Right cardiac atrium (tissue), 5 donors: ENCODE data around the gene IGSF21. TPM values are rescaled to one million over a fixed set of nuclear protein-coding genes. Genes with fewer than 3 reads are reported as not detected.

Experiments used
- ATAC-seq, 2 donors: fragments of 200-7000 bp; cut with Tn5 transposase; one replicate each; pipeline versions ENCODE4 v1.8.0 to v1.9.1; 2020; ENCODE audit warnings: moderate library complexity in 2 of 2, mild to moderate bottlenecking in 1 of 2
- DNase-seq, 3 donors: peaks; one replicate each; pipeline ENCODE4 v3.0.0-alpha.2; 2020
- H3K27ac ChIP-seq: one replicate; pipeline ENCODE4 v1.5.1; 2013; ENCODE audit warnings: mild to moderate bottlenecking, low read length, control low read depth, moderate library complexity
- H3K27me3 ChIP-seq: one replicate; pipeline ENCODE4 v1.6.1; 2013; ENCODE audit not compliant: control insufficient read depth, insufficient read depth
- H3K4me1 ChIP-seq: one replicate; pipeline ENCODE4 v1.6.1; 2013; ENCODE audit warnings: low read length; ENCODE audit not compliant: control insufficient read depth, insufficient read depth
- H3K4me3 ChIP-seq: one replicate; pipeline ENCODE4 v1.5.1; 2013; ENCODE audit warnings: low read length, control low read depth
- H3K9me3 ChIP-seq: one replicate; pipeline ENCODE4 v1.6.1; 2013; ENCODE audit warnings: low read length; ENCODE audit not compliant: control insufficient read depth
- WGBS: extraction: QIAGEN DNeasy Blood & Tissue Kit; methylation state at CpG from one replicate; pipeline ENCODE4 v1.1.7; 2013; 5-methylcytosine and 5-hydroxymethylcytosine counted together
- intact Hi-C, 4 donors: fragments of 100-400 bp; cut with DNase I; formaldehyde crosslinking; loops; one replicate each; pipeline versions ENCODE4 v1.11.0 to v1.14.0; 2022 to 2023
- polyA plus RNA-seq: library from polyadenylated mRNA; stranded (reverse); fragments of 200-250 nt; gene quantifications from one replicate; pipeline ENCODE4 v1.2.3, GENCODE V29; 2013
- total RNA-seq, 4 donors: library from RNA; stranded (reverse); fragmentation: NEBNext Ultra II Directional; extraction: Animal tissue kit (Norgen Biotek cat#: 25700); gene quantifications; one replicate each; pipeline ENCODE4 v1.2.1, GENCODE V29; 2021
- donor health status: healthy with polysubstance abuse.
- donor health status: DM: no; HTN: yes; CAD: no.
- donor health status: DM: no; HTN: no; CAD: no.
- donor health status: DM: no; HTN: yes; CAD: no; lungs with severe emphysema.
- donor health status: DM: yes; HTN: yes; CAD: no.

The IGSF21 gene
- total and polyA plus RNA-seq, 5 donors = 0.52 to 3.1 (median 1.7) TPM

DNA sequence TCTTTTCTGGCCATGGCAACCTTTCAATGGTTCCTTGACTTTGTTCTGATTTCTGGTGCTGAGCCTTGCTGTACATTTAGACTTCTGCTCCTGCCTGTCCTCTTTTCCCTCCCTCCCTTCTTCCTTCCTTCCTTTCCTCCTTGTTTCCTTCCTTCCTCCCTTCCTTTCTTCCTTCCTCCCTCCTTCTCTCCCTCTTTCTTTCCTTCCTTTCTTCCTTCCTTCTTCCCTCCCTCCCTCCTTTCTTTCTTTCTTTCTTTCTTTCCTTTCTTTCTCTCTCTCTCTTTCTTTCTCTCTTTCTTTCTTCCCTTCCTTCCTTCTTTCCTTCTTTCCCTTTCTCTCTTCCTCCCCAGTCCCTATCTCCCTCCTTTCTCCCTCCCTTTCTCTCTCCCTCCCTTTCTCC is 10.4 kb upstream of the IGSF21 start:
- no peak overlapping the region for H3K4me3 ChIP-seq
- no peaks in the 10 kb centered on the region for H3K9me3 ChIP-seq
- H3K27me3 ChIP-seq = no peaks in the 10 kb centered on the region
- intact Hi-C loops = loop anchor here in 1 of 4 donors (10.0 kb wide), 1 partner anchor 172 kb away; no protein-coding TSS in a partner anchor
- no peaks in the 10 kb centered on the region for H3K4me1 ChIP-seq
- DNase-seq = no peak
- no peak for ATAC-seq
- no peak overlapping the region for H3K27ac ChIP-seq

DNA sequence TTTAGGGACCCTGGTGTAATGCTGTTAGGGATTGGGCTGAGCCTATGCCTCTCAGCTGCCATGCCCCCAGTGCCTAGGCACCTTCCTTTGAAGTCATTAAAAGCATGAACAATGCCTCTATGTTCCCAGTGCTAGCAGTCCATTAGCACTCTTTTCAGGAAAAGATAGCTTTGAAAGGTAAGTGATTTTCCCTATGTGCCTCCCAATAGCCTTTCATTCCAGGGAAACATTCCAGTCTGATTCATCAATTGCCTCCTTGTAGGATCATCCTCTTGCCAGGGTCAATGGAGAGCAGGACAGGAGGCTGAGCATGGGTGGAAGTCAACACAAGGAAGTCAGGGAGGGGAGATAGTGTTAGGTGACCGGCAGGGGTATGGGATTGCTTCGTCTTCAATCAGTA is 8.6 kb upstream of the IGSF21 start:
- 52% methylated on average over 2 of the region's 2 CpGs for WGBS
- Histone ChIP-seq H3K27ac (no peak overlapping the region), H3K27me3 (no peaks in the 10 kb centered on the region), H3K9me3 (no peaks in the 10 kb centered on the region), H3K4me1 (no peaks in the 10 kb centered on the region), H3K4me3 (no peak overlapping the region)
- intact Hi-C loops = loop anchor here in 1 of 4 donors (10.0 kb wide), 1 partner anchor 174 kb away; no protein-coding TSS in a partner anchor
- ATAC-seq = no peak
- no peak for DNase-seq

DNA sequence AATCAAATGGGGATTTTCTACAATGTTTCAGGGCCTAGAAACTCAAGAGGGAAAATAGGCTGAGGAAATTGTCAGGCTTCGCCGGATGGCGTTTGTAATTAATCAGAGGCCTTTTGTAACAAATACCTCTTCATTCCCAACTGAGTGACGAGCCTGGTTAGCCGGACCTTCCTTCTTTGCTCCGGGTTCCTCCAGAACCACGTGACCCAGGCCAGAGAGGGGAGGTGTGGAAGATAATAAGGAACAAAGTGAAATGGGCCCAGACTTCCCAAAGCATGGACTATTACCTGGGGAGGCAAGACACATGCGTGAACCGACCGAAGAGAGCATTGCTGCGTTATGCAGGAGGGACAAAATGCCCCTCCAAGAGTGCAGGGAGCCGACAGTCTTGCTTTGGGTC is 7.5 kb upstream of the IGSF21 start:
- Histone ChIP-seq H3K4me1 (no peaks in the 10 kb centered on the region), H3K27ac (no peak overlapping the region), H3K9me3 (no peaks in the 10 kb centered on the region), H3K4me3 (no peak overlapping the region), H3K27me3 (no peaks in the 10 kb centered on the region)
- no peak for DNase-seq
- 77% methylated on average over 12 of the region's 12 CpGs for WGBS
- no peak for ATAC-seq
- intact Hi-C loops = loop anchor here in 3 of 4 donors (5.0 to 10.0 kb wide), 3 partner anchors 175 to 445 kb away; no protein-coding TSS in a partner anchor

DNA sequence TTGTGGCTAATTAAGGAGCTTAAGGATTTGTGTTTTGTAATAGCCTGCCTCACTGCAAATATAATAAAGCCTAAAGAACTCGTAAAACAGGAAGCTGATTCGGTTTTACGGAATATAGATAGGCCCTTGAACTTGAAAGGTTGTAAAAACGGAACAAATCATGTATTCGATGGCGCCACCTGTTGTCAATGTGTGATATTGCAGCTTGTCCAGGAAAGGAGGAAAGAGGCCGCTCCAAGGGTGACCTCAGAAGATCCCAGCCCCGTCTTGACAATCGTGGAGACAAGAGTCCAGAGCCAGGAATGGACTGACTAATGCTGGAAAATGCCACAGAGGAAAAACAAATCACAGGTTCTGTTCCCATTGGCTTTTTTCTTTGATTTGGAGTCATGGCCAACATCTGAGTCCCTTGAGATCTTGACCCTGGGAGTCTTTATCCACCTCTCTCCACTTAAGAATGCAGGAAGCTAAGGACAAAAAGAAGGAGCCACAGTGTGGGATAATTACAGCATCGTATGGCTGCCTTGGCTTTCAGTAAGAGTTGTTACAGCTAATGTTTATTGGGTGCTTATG is 7.0 kb upstream of the IGSF21 start:
- peak; percentile 59 to 79 for ATAC-seq
- intact Hi-C loops = loop anchor here in 3 of 4 donors (5.0 to 10.0 kb wide), 3 partner anchors 176 to 446 kb away; no protein-coding TSS in a partner anchor
- H3K27ac ChIP-seq = no peak overlapping the region
- H3K27me3 ChIP-seq = no peaks in the 10 kb centered on the region
- DNase-seq = peak; percentile 60 to 79 (median 76)
- H3K4me1 ChIP-seq = no peaks in the 10 kb centered on the region
- WGBS = 6% methylated on average over 10 of the region's 10 CpGs
- H3K4me3 ChIP-seq = no peak overlapping the region
- H3K9me3 ChIP-seq = no peaks in the 10 kb centered on the region

DNA sequence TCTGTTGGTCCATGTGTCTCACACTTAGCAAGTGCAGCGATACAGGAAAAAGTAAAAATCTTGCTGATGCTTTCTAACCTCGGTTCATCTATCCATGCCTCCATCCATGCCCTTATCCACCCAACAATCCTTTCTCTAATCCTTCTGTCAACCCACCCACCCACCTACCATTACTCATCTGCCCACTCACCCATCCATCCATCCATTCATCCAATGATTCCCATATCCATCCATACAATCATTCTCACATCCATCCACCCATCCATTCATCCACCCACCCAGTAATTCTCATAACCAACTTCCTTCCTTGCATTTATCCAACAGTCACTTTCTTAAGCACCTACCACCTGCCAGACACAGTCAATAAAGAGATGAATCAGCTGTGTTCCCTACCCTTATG is 6.1 kb upstream of the IGSF21 start:
- 89% methylated on average over 2 of the region's 2 CpGs for WGBS
- intact Hi-C loops = loop anchor here in 3 of 4 donors (5.0 to 10.0 kb wide), 3 partner anchors 177 to 447 kb away; no protein-coding TSS in a partner anchor
- DNase-seq = no peak
- H3K27ac ChIP-seq = no peak overlapping the region
- H3K4me3 ChIP-seq = no peak overlapping the region
- H3K27me3 ChIP-seq = no peaks in the 10 kb centered on the region
- H3K4me1 ChIP-seq = no peaks in the 10 kb centered on the region
- no peaks in the 10 kb centered on the region for H3K9me3 ChIP-seq
- ATAC-seq = no peak

DNA sequence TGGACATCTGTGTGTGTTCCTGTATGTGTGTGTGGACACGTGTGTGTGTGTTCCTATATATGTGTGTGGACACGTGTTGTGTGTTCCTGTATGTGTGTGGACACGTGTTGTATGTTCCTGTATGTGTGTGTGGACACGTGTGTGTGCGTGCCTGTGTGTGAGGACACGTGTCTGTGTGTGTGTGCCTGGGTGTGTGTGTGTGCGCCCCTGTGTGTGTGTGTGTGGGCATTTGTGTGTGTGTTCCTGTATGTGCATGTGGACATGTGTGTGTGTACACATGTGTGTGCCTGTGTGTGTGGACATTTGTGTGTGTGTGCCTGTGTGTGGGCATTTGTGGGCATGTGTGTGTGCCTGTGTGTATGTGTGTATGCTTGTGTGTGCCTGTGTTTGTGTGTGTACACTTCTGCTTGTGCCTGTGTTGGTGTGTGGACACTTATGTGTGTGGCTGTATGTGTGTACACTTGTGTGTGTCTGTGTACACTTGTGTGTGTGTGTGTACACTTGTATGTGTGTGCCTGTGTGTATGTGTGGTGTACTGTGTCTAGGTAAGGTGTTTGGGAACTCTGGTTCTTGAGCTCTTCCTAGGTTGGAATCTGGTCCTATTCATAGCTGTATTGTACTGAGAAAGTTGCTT is 3.7 kb upstream of the IGSF21 start:
- H3K4me1 ChIP-seq = no peaks in the 10 kb centered on the region
- intact Hi-C loops = loop anchor here in 3 of 4 donors (5.0 to 10.0 kb wide), 3 partner anchors 179 to 449 kb away; no protein-coding TSS in a partner anchor
- H3K27ac ChIP-seq = no peak overlapping the region
- DNase-seq (no peak), ATAC-seq (no peak)
- H3K4me3 ChIP-seq = no peak overlapping the region
- 82% methylated on average over 7 of the region's 7 CpGs for WGBS
- no peaks in the 10 kb centered on the region for H3K27me3 ChIP-seq
- H3K9me3 ChIP-seq = no peaks in the 10 kb centered on the region

DNA sequence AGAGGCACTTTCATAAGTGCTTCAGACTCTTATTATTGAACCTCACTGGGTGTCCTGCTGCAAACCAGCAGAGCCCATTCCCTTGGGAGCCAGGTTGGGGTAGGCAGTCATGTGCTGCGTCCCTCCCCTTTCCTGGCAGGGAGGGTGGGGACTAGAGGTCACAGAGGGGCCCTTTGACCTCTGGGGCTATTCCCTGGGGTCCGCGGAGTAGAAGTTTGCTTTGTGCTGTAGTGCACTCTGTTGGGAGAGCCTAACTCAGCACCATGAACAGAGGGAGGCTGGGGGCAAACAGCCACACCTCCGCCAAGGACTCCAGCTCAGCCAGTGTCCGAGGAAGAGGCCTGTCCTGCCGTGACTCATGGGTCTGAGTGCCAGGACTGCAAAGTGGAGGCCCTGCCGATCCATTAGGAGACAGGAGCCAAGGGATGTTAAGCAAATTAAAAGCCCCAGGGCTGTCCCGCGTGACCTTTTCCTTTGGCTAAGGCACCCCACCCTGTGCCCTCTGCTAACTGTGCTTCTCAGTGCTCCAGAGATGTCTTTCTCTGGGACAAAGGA is 3.0 kb upstream of the IGSF21 start:
- 48% methylated on average over 9 of the region's 9 CpGs for WGBS
- intact Hi-C loops = loop anchor here in 3 of 4 donors (5.0 to 10.0 kb wide), 3 partner anchors 180 to 450 kb away; no protein-coding TSS in a partner anchor
- DNase-seq (no peak), ATAC-seq (peak in 1 of 2 donors; percentile 25)
- H3K27me3 ChIP-seq = no peaks in the 10 kb centered on the region
- no peaks in the 10 kb centered on the region for H3K9me3 ChIP-seq
- no peak overlapping the region for H3K4me3 ChIP-seq
- H3K4me1 ChIP-seq = no peaks in the 10 kb centered on the region
- H3K27ac ChIP-seq = no peak overlapping the region

DNA sequence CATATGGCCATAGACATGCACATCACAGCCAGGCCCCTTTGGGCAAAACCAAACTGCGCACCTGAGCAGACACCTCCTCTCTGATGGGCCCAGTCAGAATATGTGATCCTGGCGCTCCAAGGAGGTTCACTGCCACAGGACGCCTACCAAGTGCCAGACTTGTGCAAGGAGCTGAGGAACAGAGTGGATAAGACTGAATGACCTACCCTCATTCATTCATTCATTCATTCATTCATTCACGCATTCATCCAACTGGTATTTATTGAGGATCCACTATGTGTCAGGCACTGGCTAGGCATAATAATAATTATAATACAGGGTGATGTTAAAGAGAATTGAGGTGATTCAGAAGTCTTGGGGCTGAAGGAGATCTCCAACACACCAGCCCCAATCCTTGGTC is 2.4 kb upstream of the IGSF21 start:
- DNase-seq (no peak), ATAC-seq (no peak)
- Histone ChIP-seq H3K27me3 (no peaks in the 10 kb centered on the region), H3K4me1 (no peaks in the 10 kb centered on the region), H3K4me3 (no peak overlapping the region), H3K9me3 (no peaks in the 10 kb centered on the region), H3K27ac (no peak overlapping the region)
- intact Hi-C loops = loop anchor here in 2 of 4 donors (10.0 kb wide), 2 partner anchors 180 to 450 kb away; no protein-coding TSS in a partner anchor
- 88% methylated on average over 4 of the region's 4 CpGs for WGBS

DNA sequence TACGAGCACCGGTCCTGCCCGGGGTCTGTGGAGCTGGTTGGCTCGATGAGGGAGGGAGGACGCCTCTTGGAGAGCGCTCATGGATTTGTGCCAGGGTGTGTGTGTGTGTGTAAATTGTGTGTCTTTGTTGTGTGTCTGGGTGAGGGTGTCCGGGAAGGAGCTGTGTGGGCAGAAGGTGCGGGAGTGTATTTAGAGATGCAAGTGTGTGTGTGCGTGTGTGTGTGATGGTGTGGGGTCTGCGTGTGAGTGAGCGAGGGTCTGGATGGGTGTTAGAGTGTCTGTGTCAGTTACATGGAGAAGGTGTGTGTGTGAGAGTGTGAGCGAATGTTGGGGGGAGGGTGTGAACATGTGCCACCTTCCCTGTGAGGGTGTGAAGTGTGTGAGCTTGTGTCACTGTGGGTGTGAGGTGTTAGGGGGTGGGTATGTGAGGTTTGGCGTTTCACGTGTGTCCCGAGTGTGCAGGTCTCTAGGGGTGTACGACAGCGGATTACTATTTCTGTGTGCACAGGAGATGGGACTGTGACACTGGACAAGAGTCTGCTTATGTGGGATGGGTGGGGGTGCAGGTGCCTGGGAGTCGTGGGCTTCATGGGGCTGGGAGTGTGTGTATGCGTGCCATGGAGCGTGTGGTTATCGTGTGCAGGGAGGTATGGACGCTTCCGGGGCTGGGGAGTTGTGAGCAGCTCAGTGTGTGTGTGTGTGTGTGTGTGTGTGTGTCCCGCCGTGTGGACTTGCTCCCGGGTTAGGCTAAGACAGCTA is 880 bp downstream of the IGSF21 start:
- 5% methylated on average over 26 of the region's 26 CpGs for WGBS
- ATAC-seq = no peak
- DNase-seq = no peak
- Histone ChIP-seq H3K9me3 (no peaks in the 10 kb centered on the region), H3K27me3 (no peaks in the 10 kb centered on the region), H3K4me1 (no peaks in the 10 kb centered on the region), H3K27ac (no peak overlapping the region), H3K4me3 (peak overlapping the region; percentile 23)
- intact Hi-C loops = loop anchor here in 2 of 4 donors (10.0 kb wide), 2 partner anchors 184 to 454 kb away; no protein-coding TSS in a partner anchor

DNA sequence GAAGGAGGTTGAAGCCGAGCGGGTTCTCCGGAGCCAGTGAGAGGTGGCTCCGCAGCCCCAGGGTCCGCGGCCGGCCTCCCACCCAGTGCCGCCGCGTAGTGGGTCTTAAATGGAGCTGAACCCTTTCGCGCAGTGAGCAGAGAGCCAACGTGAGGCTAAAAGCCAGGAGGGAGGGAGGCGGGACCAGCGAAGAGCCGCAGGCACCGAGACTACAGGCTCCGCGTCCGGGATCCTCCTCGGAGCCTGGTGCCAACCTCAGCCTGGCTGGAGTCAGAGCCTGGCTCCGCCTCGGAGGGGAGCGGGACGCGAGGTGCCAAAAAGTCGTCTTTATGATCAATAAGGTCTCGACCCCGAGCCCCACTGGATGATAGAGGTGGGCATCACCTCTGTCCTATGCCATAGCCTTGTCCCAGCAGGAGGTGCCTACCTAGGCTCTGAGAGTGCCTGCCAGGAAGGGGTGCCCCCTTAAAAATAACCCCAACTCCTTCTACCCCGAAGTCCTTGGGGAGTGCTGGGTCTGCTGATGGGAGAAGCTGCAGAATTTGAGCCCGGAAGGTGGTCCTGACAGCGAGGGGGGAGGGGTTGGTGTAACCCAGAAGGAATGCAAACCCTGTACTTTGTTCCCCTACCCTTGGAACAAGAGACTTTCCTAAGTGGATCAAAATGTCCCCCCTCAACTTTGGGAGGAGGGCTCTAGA is 1.6 kb downstream of the IGSF21 start:
- 3% methylated on average over 32 of the region's 32 CpGs for whole genome bisulfite sequencing
- H3K27ac ChIP-seq = no peak overlapping the region
- H3K9me3 ChIP-seq = no peaks in the 10 kb centered on the region
- H3K4me3 ChIP-seq = no peak overlapping the region
- no peaks in the 10 kb centered on the region for H3K4me1 ChIP-seq
- ATAC-seq (peak; percentile 7 to 13), DNase-seq (peak in 2 of 3 donors; percentile 54 to 57)
- intact Hi-C loops = loop anchor here in 2 of 4 donors (10.0 kb wide), 2 partner anchors 184 to 454 kb away; no protein-coding TSS in a partner anchor
- no peaks in the 10 kb centered on the region for H3K27me3 ChIP-seq
